ENCODE measurements around the gene ZGPAT.
"Not testable (repeated sequence)": the region's sequence is repeated elsewhere in the genome, so short reads cannot be mapped to it uniquely, and the experiment has no call there.

Gene ZGPAT

DNA sequence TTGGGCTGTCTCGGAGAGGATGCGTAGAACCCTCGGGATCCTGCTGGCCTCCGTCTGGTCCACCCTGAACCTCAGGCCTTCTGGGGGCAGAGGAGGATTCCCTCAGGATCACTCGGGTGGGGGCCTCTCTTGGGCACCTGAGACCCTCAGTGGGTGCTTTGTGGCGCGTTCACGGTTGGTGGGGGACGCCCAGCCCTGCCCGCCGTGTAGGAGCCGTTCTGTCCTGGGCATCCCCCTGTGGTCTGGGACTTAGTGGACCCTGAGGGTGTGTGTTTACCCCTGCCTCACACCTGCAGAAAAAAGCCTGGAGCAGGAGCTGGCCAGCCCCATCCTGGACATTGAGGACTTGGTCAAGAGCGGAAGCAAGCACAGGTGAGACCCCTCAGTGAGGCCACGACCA is 42.1 kb upstream of the ZGPAT start:
- TF ChIP-seq, protein P1, sequence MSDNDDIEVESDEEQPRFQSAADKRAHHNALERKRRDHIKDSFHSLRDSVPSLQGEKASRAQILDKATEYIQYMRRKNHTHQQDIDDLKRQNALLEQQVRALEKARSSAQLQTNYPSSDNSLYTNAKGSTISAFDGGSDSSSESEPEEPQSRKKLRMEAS (IDR thresholded peaks at IDR 0.05; ENCODE audit: low read depth, low read length): no peak
- no peak for TF ChIP-seq POLR2A (IDR thresholded peaks at IDR 0.05; ENCODE audit: extremely low read depth, insufficient read length)
- no peak for DNase-seq (ENCODE audit: low read depth)
- no peak overlapping the region for H3K4me3 ChIP-seq (ENCODE audit: low read depth, low read length)

DNA sequence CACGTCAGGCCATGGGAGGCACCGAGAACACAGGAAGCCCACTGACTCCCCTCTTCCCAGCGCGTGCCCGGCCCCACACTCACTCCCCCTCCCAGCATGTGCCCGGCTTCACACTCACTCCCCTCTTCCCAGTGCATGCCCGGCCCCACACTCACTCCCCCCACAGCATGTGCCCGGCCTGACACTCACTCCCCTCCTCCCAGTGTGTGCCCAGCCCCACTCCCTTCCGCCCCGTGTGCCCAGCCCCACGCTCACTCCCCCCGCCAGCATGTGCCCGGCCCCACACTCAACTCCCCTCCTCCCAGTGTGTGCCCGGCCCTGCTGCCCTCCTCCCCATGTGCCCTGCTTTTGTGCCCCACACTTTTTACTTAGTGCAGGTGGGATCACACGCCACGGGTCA is 40.0 kb upstream of the ZGPAT start:
- H3K4me3 ChIP-seq (ENCODE audit: low read depth, low read length): no peak overlapping the region
- no peak for DNase-seq (ENCODE audit: low read depth)
- TF ChIP-seq, protein P2, sequence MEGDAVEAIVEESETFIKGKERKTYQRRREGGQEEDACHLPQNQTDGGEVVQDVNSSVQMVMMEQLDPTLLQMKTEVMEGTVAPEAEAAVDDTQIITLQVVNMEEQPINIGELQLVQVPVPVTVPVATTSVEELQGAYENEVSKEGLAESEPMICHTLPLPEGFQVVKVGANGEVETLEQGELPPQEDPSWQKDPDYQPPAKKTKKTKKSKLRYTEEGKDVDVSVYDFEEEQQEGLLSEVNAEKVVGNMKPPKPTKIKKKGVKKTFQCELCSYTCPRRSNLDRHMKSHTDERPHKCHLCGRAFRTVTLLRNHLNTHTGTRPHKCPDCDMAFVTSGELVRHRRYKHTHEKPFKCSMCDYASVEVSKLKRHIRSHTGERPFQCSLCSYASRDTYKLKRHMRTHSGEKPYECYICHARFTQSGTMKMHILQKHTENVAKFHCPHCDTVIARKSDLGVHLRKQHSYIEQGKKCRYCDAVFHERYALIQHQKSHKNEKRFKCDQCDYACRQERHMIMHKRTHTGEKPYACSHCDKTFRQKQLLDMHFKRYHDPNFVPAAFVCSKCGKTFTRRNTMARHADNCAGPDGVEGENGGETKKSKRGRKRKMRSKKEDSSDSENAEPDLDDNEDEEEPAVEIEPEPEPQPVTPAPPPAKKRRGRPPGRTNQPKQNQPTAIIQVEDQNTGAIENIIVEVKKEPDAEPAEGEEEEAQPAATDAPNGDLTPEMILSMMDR (IDR thresholded peaks at IDR 0.05; ENCODE audit: low read depth, low read length): no peak
- TF ChIP-seq, protein P1 (IDR thresholded peaks at IDR 0.05; ENCODE audit: low read depth, low read length): no peak
- TF ChIP-seq MYC (IDR thresholded peaks at IDR 0.05; ENCODE audit: low read depth, low read length) (no peak), POLR2A (IDR thresholded peaks at IDR 0.05; ENCODE audit: extremely low read depth, insufficient read length) (no peak)

- no peak for DNase-seq (ENCODE audit: low read depth)
- TF ChIP-seq, protein P1 (IDR thresholded peaks at IDR 0.05; ENCODE audit: low read depth, low read length): no peak
- TF ChIP-seq, protein P2 (IDR thresholded peaks at IDR 0.05; ENCODE audit: low read depth, low read length): no peak
- no peak for TF ChIP-seq MYC (IDR thresholded peaks at IDR 0.05; ENCODE audit: low read depth, low read length)
- TF ChIP-seq POLR2A (IDR thresholded peaks at IDR 0.05; ENCODE audit: extremely low read depth, insufficient read length): no peak
- H3K4me3 ChIP-seq (ENCODE audit: low read depth, low read length): no peak overlapping the region
Observed at GRCh38 chr20:63668351-63668750, 39.5 kb upstream of the ZGPAT start.

GRCh38 chr20:63671695-63672094 is 36.1 kb upstream of the ZGPAT start:
- DNase-seq (ENCODE audit: low read depth); H3K4me3 ChIP-seq (ENCODE audit: low read depth, low read length): not testable (repeated sequence)

GRCh38 chr20:63672666-63673065 is 35.2 kb upstream of the ZGPAT start:
- DNase-seq (ENCODE audit: low read depth): no peak
- no peak overlapping the region for H3K4me3 ChIP-seq (ENCODE audit: low read depth, low read length)
- no peak for TF ChIP-seq POLR2A (IDR thresholded peaks at IDR 0.05; ENCODE audit: extremely low read depth, insufficient read length)
- TF ChIP-seq, protein P1 (IDR thresholded peaks at IDR 0.05; ENCODE audit: low read depth, low read length): no peak
- TF ChIP-seq, protein P2 (IDR thresholded peaks at IDR 0.05; ENCODE audit: low read depth, low read length): no peak
- TF ChIP-seq MYC (IDR thresholded peaks at IDR 0.05; ENCODE audit: low read depth, low read length): no peak

DNA sequence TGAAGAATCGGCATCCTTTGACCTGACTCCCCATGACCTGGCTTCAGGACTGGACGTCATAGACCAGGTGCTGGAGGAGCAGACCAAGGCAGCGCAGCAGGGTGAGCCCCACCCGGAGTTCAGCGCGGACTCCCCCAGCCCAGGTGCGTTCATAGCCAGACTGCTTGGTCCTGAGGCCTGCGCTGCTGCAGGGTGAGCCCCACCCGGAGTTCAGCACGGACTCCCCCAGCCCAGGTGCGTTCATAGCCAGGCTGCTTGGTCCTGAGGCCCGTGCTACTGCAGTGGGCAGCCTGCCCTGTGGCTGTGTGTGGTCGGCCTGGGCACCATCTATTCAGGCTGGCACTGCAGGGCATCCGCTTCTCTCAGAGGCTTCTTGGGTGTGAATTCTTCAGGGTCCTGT is 33.9 kb upstream of the ZGPAT start:
- no peak for TF ChIP-seq POLR2A (IDR thresholded peaks at IDR 0.05; ENCODE audit: extremely low read depth, insufficient read length)
- TF ChIP-seq, protein P1 (IDR thresholded peaks at IDR 0.05; ENCODE audit: low read depth, low read length): no peak
- TF ChIP-seq MYC (IDR thresholded peaks at IDR 0.05; ENCODE audit: low read depth, low read length): no peak
- TF ChIP-seq, protein P2 (IDR thresholded peaks at IDR 0.05; ENCODE audit: low read depth, low read length): no peak
- no peak overlapping the region for H3K4me3 ChIP-seq (ENCODE audit: low read depth, low read length)
- no peak for DNase-seq (ENCODE audit: low read depth)

- no peak for DNase-seq (ENCODE audit: low read depth)
- no peak overlapping the region for H3K4me3 ChIP-seq (ENCODE audit: low read depth, low read length)
- no peak for TF ChIP-seq MYC (IDR thresholded peaks at IDR 0.05; ENCODE audit: low read depth, low read length)
- TF ChIP-seq, protein P2 (IDR thresholded peaks at IDR 0.05; ENCODE audit: low read depth, low read length): no peak
- TF ChIP-seq, protein P1 (IDR thresholded peaks at IDR 0.05; ENCODE audit: low read depth, low read length): no peak
- no peak for TF ChIP-seq POLR2A (IDR thresholded peaks at IDR 0.05; ENCODE audit: extremely low read depth, insufficient read length)
Observed at GRCh38 chr20:63675681-63676368, 32.0 kb upstream of the ZGPAT start.
